ENCODE data around the gene LDB2. TPM values are rescaled to one million over a fixed set of nuclear protein-coding genes. Genes with fewer than 3 reads are reported as not detected.

LDB2 gene
- total RNA-seq, 1 donor from 2014 or later = 155 TPM

DNA sequence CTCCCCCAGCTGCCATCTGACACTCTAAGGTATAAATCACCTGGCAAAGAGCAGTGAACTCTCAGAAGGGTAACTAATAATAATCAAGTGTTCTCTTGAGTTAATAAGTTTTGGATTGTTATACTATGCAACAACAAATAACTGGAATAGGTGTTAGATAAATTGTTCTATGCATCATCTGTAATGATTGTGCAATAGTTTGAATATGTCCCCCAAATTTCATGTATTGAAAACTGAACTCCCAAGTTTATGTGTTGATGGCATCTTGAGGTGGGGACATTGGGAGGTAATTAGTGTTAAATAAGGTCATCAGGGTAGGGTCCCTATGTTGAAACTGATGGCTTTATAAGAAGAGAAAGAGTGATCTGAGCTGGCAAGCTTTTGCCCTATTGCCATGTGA is 399.5 kb downstream of the LDB2 start:
- DNase-seq (ENCODE audit: low read depth, low spot score) = no peak

DNA sequence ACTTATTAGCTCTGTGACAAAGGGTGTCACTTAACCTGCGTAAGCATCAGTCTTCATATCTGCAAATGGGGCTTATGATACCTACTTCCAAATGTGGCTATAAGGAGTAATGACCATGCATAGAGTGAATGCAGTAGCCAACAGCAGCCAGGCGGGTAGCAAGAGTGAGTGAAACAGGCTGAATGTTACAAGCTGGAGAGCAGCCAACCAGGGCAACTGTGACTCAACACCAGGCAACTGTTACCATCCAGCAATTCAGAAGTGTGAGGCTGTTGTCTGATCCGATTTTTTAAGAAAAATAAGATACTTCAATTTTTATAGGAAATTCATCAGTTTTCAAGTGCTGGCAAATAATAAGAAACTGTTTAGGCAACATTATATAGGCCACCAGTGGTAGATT is 401.9 kb downstream of the LDB2 start:
- DNase-seq (ENCODE audit: low read depth, low spot score) = peak; percentile 24

DNA sequence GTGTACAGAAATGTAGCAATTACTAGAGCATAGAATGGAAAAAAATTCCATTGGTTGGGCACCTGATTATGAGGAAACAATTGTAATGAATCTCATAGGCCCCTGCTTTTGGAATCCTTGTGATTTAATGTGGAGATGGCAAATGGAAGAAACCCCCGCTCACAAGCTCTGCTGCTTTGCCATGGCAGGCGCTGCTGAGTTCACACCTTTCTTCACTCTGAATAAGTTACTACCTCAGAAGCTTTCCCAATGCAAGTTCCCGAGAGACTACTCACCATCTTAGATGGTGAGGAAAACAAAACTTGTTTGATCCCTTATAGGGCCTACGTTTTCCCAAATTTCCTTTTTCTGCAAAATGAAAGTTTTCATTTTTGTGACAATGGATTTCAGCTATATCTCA is 405.6 kb downstream of the LDB2 start:
- DNase-seq (ENCODE audit: low read depth, low spot score) = no peak

DNA sequence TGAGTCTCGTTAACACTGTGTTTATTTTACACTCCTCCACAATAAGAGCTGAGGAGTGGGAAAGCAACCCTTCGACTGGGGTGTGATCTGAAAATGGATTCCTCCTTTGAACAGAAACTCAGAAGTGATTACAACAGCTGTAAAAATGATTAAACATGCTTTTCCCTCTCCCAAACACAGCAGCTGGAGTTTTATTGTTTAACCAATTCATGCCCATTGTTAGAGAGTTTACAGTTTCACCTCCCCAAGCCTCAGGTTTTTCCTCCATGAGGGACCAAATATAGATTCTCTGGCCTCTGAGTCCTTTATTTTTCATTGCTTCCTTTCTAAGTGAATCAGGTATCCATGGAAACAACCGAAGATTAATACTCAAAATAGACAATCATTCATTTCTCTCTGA is 409.2 kb downstream of the LDB2 start:
- DNase-seq (ENCODE audit: low read depth, low spot score) = no peak

DNA sequence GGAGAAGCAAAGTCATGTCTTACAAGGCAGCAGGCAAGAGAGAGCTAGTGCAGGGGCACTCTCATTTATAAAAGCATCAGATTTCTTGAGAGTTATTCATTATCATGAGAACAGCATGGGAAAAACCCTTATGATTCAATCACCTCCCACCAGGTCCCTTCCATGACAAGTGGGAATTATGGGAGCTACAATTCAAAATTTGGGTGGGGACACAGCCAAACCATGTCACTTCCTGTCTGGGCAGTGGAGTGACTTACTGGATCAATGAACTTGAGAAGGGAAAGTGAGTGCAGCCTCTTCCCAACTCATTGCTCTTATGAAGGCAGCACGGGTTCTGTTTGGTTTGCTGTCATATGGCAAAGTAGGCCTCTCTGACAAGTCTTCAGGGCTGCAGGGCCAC is 410.4 kb downstream of the LDB2 start:
- DNase-seq (ENCODE audit: low read depth, low spot score) = no peak

DNA sequence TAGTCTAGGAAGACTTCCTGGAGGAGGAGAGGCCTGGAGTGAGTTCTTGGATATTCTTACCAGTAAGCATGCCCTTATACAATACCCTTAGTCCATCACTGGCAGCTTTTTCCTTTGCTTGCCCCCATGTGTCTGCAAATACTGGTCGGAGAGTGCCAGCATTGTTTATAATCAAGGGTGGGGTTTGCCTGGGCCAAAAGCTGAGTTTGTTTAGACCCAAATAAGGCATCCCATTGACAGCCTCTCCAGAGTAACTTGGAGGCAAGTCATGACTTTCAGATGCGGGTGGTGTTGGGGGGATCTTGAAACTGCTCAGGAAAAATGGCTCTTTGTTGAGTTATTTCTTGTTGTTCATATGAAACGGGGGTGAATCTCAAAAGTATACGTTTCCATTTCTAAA is 413.7 kb downstream of the LDB2 start:
- no peak for DNase-seq (ENCODE audit: low read depth, low spot score)

DNA sequence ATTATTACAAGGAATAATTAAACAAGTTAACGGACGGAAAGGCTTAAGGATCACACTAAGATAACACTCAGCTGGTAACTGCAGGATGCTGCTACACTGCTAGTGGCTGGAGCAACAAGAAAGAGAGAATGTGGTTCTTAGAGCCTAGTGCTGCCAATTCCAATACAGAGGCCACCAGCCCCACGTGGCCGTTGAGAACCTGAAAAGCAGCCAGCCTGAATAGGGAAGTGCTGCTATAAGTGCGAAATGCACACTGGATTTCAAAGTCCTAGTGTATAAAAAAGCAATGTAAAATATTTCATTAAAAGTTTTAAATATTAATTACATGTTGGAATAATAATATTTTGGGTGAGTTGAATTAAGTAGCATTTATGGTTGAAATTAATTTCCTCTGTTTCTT is 414.9 kb downstream of the LDB2 start:
- no peak for DNase-seq (ENCODE audit: low read depth, low spot score)

DNA sequence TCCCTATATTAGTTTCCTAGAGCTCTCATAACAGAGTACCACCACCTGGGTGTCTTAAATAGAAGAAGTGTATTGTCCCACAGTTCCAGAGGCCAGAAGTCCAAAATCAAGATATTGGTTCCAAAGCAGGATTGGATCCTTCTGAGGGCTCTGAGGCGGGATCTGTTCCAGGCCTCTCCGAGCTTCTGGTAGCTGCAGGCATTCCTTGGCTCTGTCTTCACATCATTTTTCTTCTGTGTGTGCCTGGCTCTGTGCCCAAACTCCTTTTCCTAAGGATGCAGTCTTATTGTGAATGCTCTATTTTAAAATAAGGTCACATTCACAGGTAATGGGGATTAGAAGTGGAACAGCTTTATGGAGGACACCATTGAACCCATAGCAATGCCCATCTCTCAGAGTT is 418.4 kb downstream of the LDB2 start:
- DNase-seq (ENCODE audit: low read depth, low spot score) = no peak

DNA sequence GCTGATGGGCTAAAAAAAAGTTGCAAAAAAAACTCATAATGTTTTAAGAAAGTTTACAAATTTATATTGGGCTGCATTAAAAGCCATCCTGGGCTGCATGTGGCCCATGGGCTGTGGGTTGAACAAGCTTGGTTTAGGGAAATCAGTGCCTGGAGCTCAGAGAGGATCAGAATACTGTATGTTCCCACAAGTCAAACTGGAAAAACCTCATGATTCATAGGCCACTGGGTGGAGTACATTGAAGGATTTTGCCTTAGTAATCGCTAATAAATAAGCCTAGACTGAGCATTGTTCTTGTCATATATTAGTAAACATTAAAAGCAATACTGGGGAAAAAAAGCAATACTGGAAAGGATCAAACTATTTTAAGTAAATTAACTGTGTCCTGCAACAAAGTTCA is 425.9 kb downstream of the LDB2 start:
- DNase-seq (ENCODE audit: low read depth, low spot score) = no peak

DNA sequence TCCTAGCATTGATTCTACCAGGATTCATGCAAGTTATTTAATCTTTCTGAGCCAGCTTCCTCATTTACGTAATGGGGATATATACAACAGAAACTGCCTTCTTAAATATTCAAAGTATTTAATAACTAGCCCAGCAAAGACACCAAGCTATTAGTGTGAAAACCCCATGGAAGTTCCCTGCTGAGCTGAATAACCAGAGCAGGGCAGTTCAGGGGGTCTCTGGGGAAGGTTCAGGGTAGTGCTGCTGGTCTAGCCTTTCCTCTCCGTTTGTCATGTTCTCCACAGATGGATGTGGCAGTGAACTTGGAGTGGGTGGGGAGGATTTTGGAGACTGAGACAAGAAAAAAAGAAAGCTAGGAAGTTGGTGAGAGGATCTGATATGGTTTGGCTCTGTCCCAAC is 431.4 kb downstream of the LDB2 start:
- no peak for DNase-seq (ENCODE audit: low read depth, low spot score)

DNA sequence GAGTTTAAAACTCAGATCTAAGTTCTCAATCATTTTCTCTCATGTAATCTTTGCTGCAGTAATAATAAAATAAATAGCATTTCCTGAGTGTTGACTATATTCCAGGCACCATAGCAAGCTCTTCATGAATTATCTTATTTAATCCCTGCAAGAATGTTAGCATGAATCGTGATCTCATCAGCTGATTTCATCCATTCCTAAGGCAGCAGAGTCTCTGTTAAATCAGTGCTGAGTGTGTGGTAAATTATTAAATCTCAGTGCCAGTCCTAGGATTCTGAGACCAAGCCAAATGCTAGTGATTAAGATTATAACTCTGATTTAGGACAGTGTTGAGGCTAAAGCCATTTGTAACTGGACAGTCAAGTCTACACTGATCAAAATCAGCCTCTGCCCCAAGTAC is 431.9 kb downstream of the LDB2 start:
- no peak for DNase-seq (ENCODE audit: low read depth, low spot score)

DNA sequence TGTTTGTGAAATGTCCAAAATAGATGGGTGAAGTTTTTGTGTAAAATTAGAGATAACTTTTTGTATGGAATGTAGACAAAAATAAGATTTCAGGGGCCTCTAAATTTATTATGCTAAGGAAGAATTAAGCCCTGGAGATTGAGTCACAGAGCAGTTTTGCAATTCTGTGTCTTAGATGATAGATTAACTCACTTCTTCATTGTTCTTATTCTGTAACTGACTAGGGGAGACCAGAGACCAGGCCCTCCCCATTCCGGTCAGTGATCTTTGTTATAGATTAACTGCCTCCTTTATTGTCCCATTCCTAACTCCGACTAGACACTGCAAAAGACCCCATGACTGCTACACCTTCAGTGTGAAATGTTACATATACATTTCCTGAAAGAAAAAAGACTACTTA is 433.8 kb downstream of the LDB2 start:
- DNase-seq (ENCODE audit: low read depth, low spot score) = no peak

DNA sequence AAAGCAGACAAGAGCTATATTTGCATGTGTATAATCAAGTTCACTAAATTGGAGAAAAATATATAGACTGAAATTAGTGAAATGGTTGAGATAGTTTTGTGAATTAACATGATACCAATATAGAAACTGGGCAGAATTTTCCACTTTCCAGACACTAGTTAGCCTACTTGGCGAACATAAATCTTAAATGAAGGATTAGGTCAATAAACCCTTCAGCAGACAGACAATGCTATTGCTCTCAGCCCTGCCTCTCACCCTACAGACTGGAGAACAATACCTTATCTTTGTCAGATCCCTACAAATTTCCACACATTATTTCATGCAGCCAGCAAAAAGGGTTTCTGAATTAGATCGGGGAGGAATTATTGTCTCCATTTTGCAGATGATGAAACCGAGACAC is 435.8 kb downstream of the LDB2 start:
- DNase-seq (ENCODE audit: low read depth, low spot score) = no peak

DNA sequence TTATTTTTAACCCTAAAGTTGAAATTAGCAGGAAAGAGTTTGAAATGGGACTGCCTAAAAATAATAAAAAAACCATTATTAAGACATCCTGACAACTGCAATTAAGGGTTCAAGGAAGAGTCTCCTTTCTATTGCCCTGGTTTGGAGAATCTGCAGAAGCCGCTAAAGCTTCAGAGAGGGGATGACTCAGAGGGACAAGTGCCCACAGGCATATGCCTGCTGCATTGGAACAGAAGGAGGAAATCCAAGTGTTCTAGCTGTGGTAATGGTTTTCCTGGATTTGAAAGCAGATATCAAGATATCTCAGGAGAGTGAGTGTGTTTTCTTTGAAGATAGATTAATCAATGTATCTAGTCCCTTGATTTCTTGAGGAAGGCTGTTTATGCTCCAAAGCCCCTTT is 437.1 kb downstream of the LDB2 start:
- DNase-seq (ENCODE audit: low read depth, low spot score) = no peak

DNA sequence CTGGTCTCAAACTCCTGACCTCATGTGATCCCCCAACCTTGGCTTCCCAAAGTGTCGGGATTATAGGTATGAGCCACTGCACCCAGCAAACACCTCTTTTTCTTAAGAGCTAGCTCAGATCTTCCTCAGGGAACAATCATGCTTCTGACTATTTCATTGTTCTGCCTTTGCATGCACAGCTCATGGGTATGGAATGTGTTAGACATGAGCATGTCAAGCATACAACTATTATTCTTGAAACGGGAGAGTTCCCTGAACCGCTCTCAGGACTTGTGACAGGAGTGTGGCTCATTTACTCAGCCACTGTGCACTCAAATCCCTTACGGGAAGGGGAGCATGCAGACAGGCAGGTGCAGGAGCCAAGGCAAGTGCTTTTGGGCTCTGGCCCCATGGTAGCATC is 440.5 kb downstream of the LDB2 start:
- no peak for DNase-seq (ENCODE audit: low read depth, low spot score)
